ENCODE data around the gene UFD1.

GRCh38 chr22:19526076-19526701 is 47.2 kb upstream of the UFD1 start:
- no peak for TF ChIP-seq PKNOX1 (IDR thresholded peaks at IDR 0.05)
- TF ChIP-seq FOXK2 (IDR thresholded peaks at IDR 0.05), result no peak
- no peak for TF ChIP-seq FOXM1 (IDR thresholded peaks at IDR 0.05; ENCODE audit: borderline replicate concordance)
- no peak for TF ChIP-seq BHLHE40 (IDR thresholded peaks at IDR 0.05; ENCODE audit: borderline replicate concordance)
- no peak for TF ChIP-seq TARDBP (IDR thresholded peaks at IDR 0.05)
- TF ChIP-seq SUZ12 (IDR thresholded peaks at IDR 0.05), result no peak
- TF ChIP-seq ELF4 (IDR thresholded peaks at IDR 0.05), result no peak
- TF ChIP-seq HDGF (IDR thresholded peaks at IDR 0.05; ENCODE audit: borderline replicate concordance), result no peak

All from HEK293T (cell line).